ENCODE data around the gene CARHSP1. TPM values are rescaled to one million over a fixed set of nuclear protein-coding genes. Genes with fewer than 3 reads are reported as not detected.

The CARHSP1 gene
- total RNA-seq, 1 experiment from 2014 or later: 79.7 TPM

DNA sequence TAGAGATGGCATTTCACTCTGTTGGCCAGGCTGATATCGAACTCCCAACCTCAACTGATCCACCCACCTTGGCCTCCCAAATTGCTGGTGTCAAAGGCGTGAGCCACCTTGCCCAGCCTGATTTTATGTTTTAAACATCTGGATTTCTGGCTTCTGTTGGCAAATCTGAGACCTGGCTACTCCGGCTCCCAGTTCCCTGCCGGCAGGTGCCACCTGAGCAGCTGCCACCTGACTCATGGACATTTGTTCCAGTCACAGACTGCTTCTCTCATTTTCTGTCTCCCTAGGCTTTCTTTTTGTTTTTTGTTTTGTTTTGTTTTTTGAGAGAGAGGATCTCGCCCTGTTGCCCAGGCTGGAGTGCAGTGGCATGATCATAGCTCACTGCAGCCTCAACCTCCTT, 61.6 kb downstream of the CARHSP1 start:
- no TSS peak for BruUV-seq (replicated peaks)
- ChIA-PET POLR2A (no interaction called here), CTCF (no interaction called here), RAD21 (ENCODE audit: low non-redundant PET in 1 of 2, low total read pairs in 2 of 2, uncharacterized antibody in 2 of 2, unreplicated experiment in 2 of 2) (no interaction called here)
- DNase-seq (ENCODE audit: low read depth, low spot score) (no peak), ATAC-seq (no peak)
- Histone ChIP-seq H3K4me1 (ENCODE audit: control insufficient read depth in 1 of 2, insufficient read depth in 2 of 2, low read length in 2 of 2) (no peaks in the 10 kb centered on the region), H3K9me2 (ENCODE audit: insufficient read depth) (no peaks in the 10 kb centered on the region), H2AFZ (ENCODE audit: low read depth, low read length, poor library complexity, severe bottlenecking) (no peak overlapping the region), H3K27ac (ENCODE audit: low read depth, low read length) (no peak overlapping the region), H3K36me3 (ENCODE audit: control insufficient read depth in 1 of 2, insufficient read depth in 2 of 2, low read length in 2 of 2) (peaks cover 62 to 67% of the 10 kb centered on the region in 2 experiments), H3K9me3 (ENCODE audit: control insufficient read depth in 1 of 2, insufficient read depth in 1 of 2, low read depth in 1 of 2, low read length in 2 of 2) (no peaks in the 10 kb centered on the region), H3K4me2 (ENCODE audit: low read length) (no peak overlapping the region), H3K27me3 (ENCODE audit: insufficient read depth, low read length) (no peaks in the 10 kb centered on the region), H3K9ac (ENCODE audit: low read length) (no peak overlapping the region), H3K79me2 (ENCODE audit: insufficient read depth, low read length) (peaks cover 86% of the 10 kb centered on the region), H4K20me1 (ENCODE audit: insufficient read depth) (0 out of 2 replicates have a peak, but pooled peaks cover 6% of the 10 kb centered on the region), H3K4me3 (replicated peaks in 1 of 2; ENCODE audit: low read depth in 1 of 2, low read length in 2 of 2) (no peak overlapping the region)
- TF ChIP-seq, protein P1, sequence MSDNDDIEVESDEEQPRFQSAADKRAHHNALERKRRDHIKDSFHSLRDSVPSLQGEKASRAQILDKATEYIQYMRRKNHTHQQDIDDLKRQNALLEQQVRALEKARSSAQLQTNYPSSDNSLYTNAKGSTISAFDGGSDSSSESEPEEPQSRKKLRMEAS (IDR thresholded peaks at IDR 0.05): no peak
- no peak for TF ChIP-seq EGR1 (IDR thresholded peaks at IDR 0.05; ENCODE audit: low read depth)
- no peak for TF ChIP-seq FOSL1 (IDR thresholded peaks at IDR 0.05; ENCODE audit: low read depth)
- TF ChIP-seq, protein P2, sequence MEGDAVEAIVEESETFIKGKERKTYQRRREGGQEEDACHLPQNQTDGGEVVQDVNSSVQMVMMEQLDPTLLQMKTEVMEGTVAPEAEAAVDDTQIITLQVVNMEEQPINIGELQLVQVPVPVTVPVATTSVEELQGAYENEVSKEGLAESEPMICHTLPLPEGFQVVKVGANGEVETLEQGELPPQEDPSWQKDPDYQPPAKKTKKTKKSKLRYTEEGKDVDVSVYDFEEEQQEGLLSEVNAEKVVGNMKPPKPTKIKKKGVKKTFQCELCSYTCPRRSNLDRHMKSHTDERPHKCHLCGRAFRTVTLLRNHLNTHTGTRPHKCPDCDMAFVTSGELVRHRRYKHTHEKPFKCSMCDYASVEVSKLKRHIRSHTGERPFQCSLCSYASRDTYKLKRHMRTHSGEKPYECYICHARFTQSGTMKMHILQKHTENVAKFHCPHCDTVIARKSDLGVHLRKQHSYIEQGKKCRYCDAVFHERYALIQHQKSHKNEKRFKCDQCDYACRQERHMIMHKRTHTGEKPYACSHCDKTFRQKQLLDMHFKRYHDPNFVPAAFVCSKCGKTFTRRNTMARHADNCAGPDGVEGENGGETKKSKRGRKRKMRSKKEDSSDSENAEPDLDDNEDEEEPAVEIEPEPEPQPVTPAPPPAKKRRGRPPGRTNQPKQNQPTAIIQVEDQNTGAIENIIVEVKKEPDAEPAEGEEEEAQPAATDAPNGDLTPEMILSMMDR (IDR thresholded peaks at IDR 0.05 in 2 of 3, conservative IDR thresholded peaks at IDR 0.05 in 1 of 3; ENCODE audit: borderline replicate concordance in 1 of 3, insufficient read depth in 1 of 3, low read depth in 2 of 3, low read length in 2 of 3): no peak
- TF ChIP-seq EZH2 (IDR thresholded peaks at IDR 0.05): no peak
- no peak for TF ChIP-seq TCF7L2 (IDR thresholded peaks at IDR 0.05; ENCODE audit: borderline replicate concordance, extremely low read depth, insufficient read depth, insufficient read length)
- no peak for TF ChIP-seq SIN3A (IDR thresholded peaks at IDR 0.05; ENCODE audit: low read depth)
- TF ChIP-seq POLR2A (IDR thresholded peaks at IDR 0.05; ENCODE audit: borderline replicate concordance, extremely low read depth, insufficient read depth, insufficient read length): no peak
- TF ChIP-seq SP1 (IDR thresholded peaks at IDR 0.05; ENCODE audit: low read depth): no peak
- TF ChIP-seq ZFX (IDR thresholded peaks at IDR 0.05): no peak
- TF ChIP-seq YY1 (IDR thresholded peaks at IDR 0.05; ENCODE audit: extremely low read depth, insufficient replicate concordance, low read depth, low read length): no peak
- TF ChIP-seq SRF (IDR thresholded peaks at IDR 0.05; ENCODE audit: low read depth): no peak
- TF ChIP-seq POLR2AphosphoS5 (IDR thresholded peaks at IDR 0.05; ENCODE audit: low read depth, low read length): no peak
- TF ChIP-seq, protein P3, sequence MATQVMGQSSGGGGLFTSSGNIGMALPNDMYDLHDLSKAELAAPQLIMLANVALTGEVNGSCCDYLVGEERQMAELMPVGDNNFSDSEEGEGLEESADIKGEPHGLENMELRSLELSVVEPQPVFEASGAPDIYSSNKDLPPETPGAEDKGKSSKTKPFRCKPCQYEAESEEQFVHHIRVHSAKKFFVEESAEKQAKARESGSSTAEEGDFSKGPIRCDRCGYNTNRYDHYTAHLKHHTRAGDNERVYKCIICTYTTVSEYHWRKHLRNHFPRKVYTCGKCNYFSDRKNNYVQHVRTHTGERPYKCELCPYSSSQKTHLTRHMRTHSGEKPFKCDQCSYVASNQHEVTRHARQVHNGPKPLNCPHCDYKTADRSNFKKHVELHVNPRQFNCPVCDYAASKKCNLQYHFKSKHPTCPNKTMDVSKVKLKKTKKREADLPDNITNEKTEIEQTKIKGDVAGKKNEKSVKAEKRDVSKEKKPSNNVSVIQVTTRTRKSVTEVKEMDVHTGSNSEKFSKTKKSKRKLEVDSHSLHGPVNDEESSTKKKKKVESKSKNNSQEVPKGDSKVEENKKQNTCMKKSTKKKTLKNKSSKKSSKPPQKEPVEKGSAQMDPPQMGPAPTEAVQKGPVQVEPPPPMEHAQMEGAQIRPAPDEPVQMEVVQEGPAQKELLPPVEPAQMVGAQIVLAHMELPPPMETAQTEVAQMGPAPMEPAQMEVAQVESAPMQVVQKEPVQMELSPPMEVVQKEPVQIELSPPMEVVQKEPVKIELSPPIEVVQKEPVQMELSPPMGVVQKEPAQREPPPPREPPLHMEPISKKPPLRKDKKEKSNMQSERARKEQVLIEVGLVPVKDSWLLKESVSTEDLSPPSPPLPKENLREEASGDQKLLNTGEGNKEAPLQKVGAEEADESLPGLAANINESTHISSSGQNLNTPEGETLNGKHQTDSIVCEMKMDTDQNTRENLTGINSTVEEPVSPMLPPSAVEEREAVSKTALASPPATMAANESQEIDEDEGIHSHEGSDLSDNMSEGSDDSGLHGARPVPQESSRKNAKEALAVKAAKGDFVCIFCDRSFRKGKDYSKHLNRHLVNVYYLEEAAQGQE (IDR thresholded peaks at IDR 0.05; ENCODE audit: low read depth): no peak
- TF ChIP-seq CBX3 (IDR thresholded peaks at IDR 0.05; ENCODE audit: low read depth): no peak
- no peak for TF ChIP-seq ELF1 (IDR thresholded peaks at IDR 0.05; ENCODE audit: borderline replicate concordance, low read depth)
- no peak for TF ChIP-seq EZH2phosphoT487 (IDR thresholded peaks at IDR 0.05; ENCODE audit: borderline replicate concordance)
- intact Hi-C loops (cut with micrococcal nuclease): no loop called here
